Effector memory CD8-positive, alpha-beta T cell (primary cell): ENCODE measurements around the gene NUDT14.

Experiments
- ATAC-seq: fragments of 150-1000 bp; cut with Tn5 transposase; replicated peaks from 2 replicates; pipeline ENCODE4 v1.10.0; 2021; ENCODE audit warnings: mild to moderate bottlenecking, moderate library complexity
- DNase-seq, 3 experiments: peaks; one replicate each; pipeline ENCODE4 v3.0.0; 2021
- H3K27ac Mint-ChIP-seq, 2 donors: one replicate each; pipeline ENCODE4 v1.8.0; 2022; ENCODE audit warnings: mild to moderate bottlenecking in 2 of 2, mixed read lengths in 2 of 2, moderate library complexity in 2 of 2
- H3K27me3 Mint-ChIP-seq, 2 donors: one replicate each; pipeline ENCODE4 v1.8.0; 2022; ENCODE audit warnings: mixed read lengths in 2 of 2
- H3K36me3 Mint-ChIP-seq: one replicate; pipeline ENCODE4 v1.8.0; 2022; ENCODE audit warnings: mild to moderate bottlenecking, moderate library complexity, mixed read lengths; ENCODE audit not compliant: insufficient read depth
- H3K4me1 Mint-ChIP-seq, 2 donors: one replicate each; pipeline ENCODE4 v1.8.0; 2022; ENCODE audit warnings: low read depth in 2 of 2, mixed read lengths in 2 of 2
- H3K4me3 Mint-ChIP-seq, 2 donors: one replicate each; pipeline ENCODE4 v1.8.0; 2022; ENCODE audit warnings: mild to moderate bottlenecking in 2 of 2, mixed read lengths in 2 of 2, moderate library complexity in 2 of 2
- H3K9me3 Mint-ChIP-seq, 2 donors: one replicate each; pipeline ENCODE4 v1.8.0; 2022; ENCODE audit warnings: mixed read lengths in 2 of 2

NUDT14 gene

GRCh38 chr14:105152794-105153241, 28.3 kb downstream of the NUDT14 start:
- H3K27ac Mint-ChIP-seq, result no peak overlapping the region
- no peaks in the 10 kb centered on the region for H3K4me1 Mint-ChIP-seq
- H3K4me3 Mint-ChIP-seq, result no peak overlapping the region
- ATAC-seq (no peak), DNase-seq (no peak)
- peaks cover 0 to 16% of the 10 kb centered on the region in 2 donors for H3K27me3 Mint-ChIP-seq
- H3K9me3 Mint-ChIP-seq, result no peaks in the 10 kb centered on the region
- no peaks in the 10 kb centered on the region for H3K36me3 Mint-ChIP-seq

GRCh38 chr14:105151838-105152793, 29.0 kb downstream of the NUDT14 start:
- DNase-seq (no peak), ATAC-seq (no peak)
- Mint-ChIP-seq H3K27me3 (peaks cover 0 to 9% of the 10 kb centered on the region in 2 donors), H3K4me1 (no peaks in the 10 kb centered on the region), H3K4me3 (no peak overlapping the region), H3K9me3 (no peaks in the 10 kb centered on the region), H3K27ac (no peak overlapping the region), H3K36me3 (no peaks in the 10 kb centered on the region)

- H3K9me3 Mint-ChIP-seq, result no peaks in the 10 kb centered on the region
- no peak overlapping the region for H3K27ac Mint-ChIP-seq
- DNase-seq (no peak), ATAC-seq (no peak)
- H3K36me3 Mint-ChIP-seq, result no peaks in the 10 kb centered on the region
- H3K4me1 Mint-ChIP-seq, result no peaks in the 10 kb centered on the region
- peaks cover 0 to under 1% of the 10 kb centered on the region in 2 donors for H3K27me3 Mint-ChIP-seq
- no peak overlapping the region for H3K4me3 Mint-ChIP-seq
These were observed 29.9 kb downstream of the NUDT14 start for GRCh38 chr14:105151084-105151837.

- no peaks in the 10 kb centered on the region for H3K4me1 Mint-ChIP-seq
- no peak for DNase-seq
- no peaks in the 10 kb centered on the region for H3K36me3 Mint-ChIP-seq
- H3K27ac Mint-ChIP-seq, result no peak overlapping the region
- H3K9me3 Mint-ChIP-seq, result no peaks in the 10 kb centered on the region
- no peak overlapping the region for H3K4me3 Mint-ChIP-seq
- no peak for ATAC-seq
- H3K27me3 Mint-ChIP-seq, result no peaks in the 10 kb centered on the region
These were observed 30.6 kb downstream of the NUDT14 start for GRCh38 chr14:105150368-105151083.

- Mint-ChIP-seq H3K4me3 (no peak overlapping the region), H3K9me3 (no peaks in the 10 kb centered on the region), H3K36me3 (no peaks in the 10 kb centered on the region), H3K27me3 (no peaks in the 10 kb centered on the region), H3K27ac (no peak overlapping the region), H3K4me1 (no peaks in the 10 kb centered on the region)
- DNase-seq (no peak), ATAC-seq (no peak)
These were observed 31.1 kb downstream of the NUDT14 start for GRCh38 chr14:105150026-105150367.

- Mint-ChIP-seq H3K36me3 (no peaks in the 10 kb centered on the region), H3K27ac (no peak overlapping the region), H3K9me3 (no peaks in the 10 kb centered on the region), H3K4me3 (no peak overlapping the region), H3K4me1 (no peaks in the 10 kb centered on the region), H3K27me3 (no peaks in the 10 kb centered on the region)
- DNase-seq (no peak), ATAC-seq (no peak)
These were observed 31.8 kb downstream of the NUDT14 start for GRCh38 chr14:105149146-105149781.

GRCh38 chr14:105148604-105149145, 32.4 kb downstream of the NUDT14 start:
- no peaks in the 10 kb centered on the region for H3K36me3 Mint-ChIP-seq
- ATAC-seq (no peak), DNase-seq (no peak)
- no peak overlapping the region for H3K4me3 Mint-ChIP-seq
- no peaks in the 10 kb centered on the region for H3K4me1 Mint-ChIP-seq
- H3K9me3 Mint-ChIP-seq, result no peaks in the 10 kb centered on the region
- H3K27me3 Mint-ChIP-seq, result no peaks in the 10 kb centered on the region
- no peak overlapping the region for H3K27ac Mint-ChIP-seq

- H3K27me3 Mint-ChIP-seq, result no peaks in the 10 kb centered on the region
- H3K9me3 Mint-ChIP-seq, result no peaks in the 10 kb centered on the region
- H3K36me3 Mint-ChIP-seq, result no peaks in the 10 kb centered on the region
- DNase-seq (no peak), ATAC-seq (no peak)
- no peaks in the 10 kb centered on the region for H3K4me1 Mint-ChIP-seq
- no peak overlapping the region for H3K27ac Mint-ChIP-seq
- no peak overlapping the region for H3K4me3 Mint-ChIP-seq
These were observed 33.2 kb downstream of the NUDT14 start for GRCh38 chr14:105147671-105148603.

GRCh38 chr14:105146976-105147635, 34.0 kb downstream of the NUDT14 start:
- no peaks in the 10 kb centered on the region for H3K9me3 Mint-ChIP-seq

GRCh38 chr14:105146181-105146975, 34.7 kb downstream of the NUDT14 start:
- no peak for DNase-seq
- H3K4me1 Mint-ChIP-seq, result no peaks in the 10 kb centered on the region
- no peak overlapping the region for H3K4me3 Mint-ChIP-seq
- H3K9me3 Mint-ChIP-seq, result peaks cover 0 to 2% of the 10 kb centered on the region in 2 donors
- H3K27ac Mint-ChIP-seq, result no peak overlapping the region
- no peaks in the 10 kb centered on the region for H3K27me3 Mint-ChIP-seq
- no peaks in the 10 kb centered on the region for H3K36me3 Mint-ChIP-seq
- ATAC-seq, result no peak

More at GRCh38 chr14:105146976-105147635, 34.0 kb downstream of the NUDT14 start:
- Mint-ChIP-seq H3K27me3 (no peaks in the 10 kb centered on the region), H3K27ac (no peak overlapping the region), H3K36me3 (no peaks in the 10 kb centered on the region), H3K4me3 (no peak overlapping the region), H3K4me1 (no peaks in the 10 kb centered on the region)
- ATAC-seq (no peak), DNase-seq (no peak)
